ENCODE results near the gene PXYLP1.
"Not testable (repeated sequence)": the region's sequence is repeated elsewhere in the genome, so short reads cannot be mapped to it uniquely, and the experiment has no call there.

DNA sequence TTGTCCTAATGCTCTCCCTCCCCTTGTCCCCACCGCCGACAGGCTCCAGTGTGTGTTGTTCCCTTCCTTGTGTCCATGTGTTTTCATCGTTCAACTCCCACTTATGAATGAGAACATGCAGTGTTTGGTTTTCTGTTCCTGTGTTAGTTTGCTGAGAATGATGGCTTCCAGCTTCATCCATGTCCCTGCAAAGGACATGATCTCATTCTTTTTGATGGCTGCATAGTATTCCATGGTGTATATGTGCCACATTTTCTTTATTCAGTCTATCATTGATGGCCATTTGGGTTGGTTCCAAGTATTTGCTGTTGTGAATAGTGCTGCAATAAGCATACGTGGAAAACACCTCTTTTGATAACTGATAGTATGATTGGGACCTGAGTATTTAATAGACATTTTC, 82.8 kb downstream of the PXYLP1 start:
- TF ChIP-seq, protein P1, sequence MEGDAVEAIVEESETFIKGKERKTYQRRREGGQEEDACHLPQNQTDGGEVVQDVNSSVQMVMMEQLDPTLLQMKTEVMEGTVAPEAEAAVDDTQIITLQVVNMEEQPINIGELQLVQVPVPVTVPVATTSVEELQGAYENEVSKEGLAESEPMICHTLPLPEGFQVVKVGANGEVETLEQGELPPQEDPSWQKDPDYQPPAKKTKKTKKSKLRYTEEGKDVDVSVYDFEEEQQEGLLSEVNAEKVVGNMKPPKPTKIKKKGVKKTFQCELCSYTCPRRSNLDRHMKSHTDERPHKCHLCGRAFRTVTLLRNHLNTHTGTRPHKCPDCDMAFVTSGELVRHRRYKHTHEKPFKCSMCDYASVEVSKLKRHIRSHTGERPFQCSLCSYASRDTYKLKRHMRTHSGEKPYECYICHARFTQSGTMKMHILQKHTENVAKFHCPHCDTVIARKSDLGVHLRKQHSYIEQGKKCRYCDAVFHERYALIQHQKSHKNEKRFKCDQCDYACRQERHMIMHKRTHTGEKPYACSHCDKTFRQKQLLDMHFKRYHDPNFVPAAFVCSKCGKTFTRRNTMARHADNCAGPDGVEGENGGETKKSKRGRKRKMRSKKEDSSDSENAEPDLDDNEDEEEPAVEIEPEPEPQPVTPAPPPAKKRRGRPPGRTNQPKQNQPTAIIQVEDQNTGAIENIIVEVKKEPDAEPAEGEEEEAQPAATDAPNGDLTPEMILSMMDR (IDR thresholded peaks at IDR 0.05; ENCODE audit: low read depth, low read length) = not testable (repeated sequence)
- TF ChIP-seq POLR2A (IDR thresholded peaks at IDR 0.05; ENCODE audit: extremely low read depth, insufficient read length) = not testable (repeated sequence)

Data from NB4 (cell line).